Body of pancreas (tissue), 4 donors: Measurements from ENCODE around the gene CBLN4.

ENCODE experiments used
- CTCF ChIP-seq, 7 experiments: fragments of 450-650 bp in 4 of 7; fragments of 200-600 bp in 3 of 7; sonication (generic) in 3 of 7; IDR thresholded peaks; one replicate each; pipeline ENCODE4 v1.5.1; 2016 to 2019; ENCODE audit warnings: antibody characterized with exemption in 7 of 7
- POLR2A ChIP-seq, 3 donors: fragments of 450-650 bp; IDR thresholded peaks; one replicate each; pipeline ENCODE4 v1.6.1; 2016; ENCODE audit warnings: antibody characterized with exemption in 3 of 3, mild to moderate bottlenecking in 2 of 3

- TF ChIP-seq CTCF (IDR thresholded peaks at IDR 0.05) (no peak), POLR2A (IDR thresholded peaks at IDR 0.05) (no peak)
Observed at GRCh38 chr20:56017560-56017959, 12.2 kb upstream of the CBLN4 start.
